ENCODE data around the gene FAM151A. TPM values are rescaled to one million over a fixed set of nuclear protein-coding genes. Genes with fewer than 3 reads are reported as not detected.

FAM151A gene
- total and polyA plus RNA-seq, 2 of the 13 experiments (the other 11 are each of a cell fraction or from before 2014, with no cell fraction given): 0.29 to 3.6 TPM

- ATAC-seq: no peak
Observed at GRCh38 chr1:54595956-54596498, 27.3 kb downstream of the FAM151A start.

GRCh38 chr1:54594463-54594862, 28.9 kb downstream of the FAM151A start:
- no peaks in the 10 kb centered on the region; a peak in 1 of 5 replicates for H3K36me3 ChIP-seq (replicated peaks in 1 of 2; ENCODE audit: control insufficient read depth in 1 of 2, insufficient read depth in 2 of 2, low read length in 2 of 2)
- no peak for DNase-seq (ENCODE audit: low spot score)
- H3K4me1 ChIP-seq (ENCODE audit: insufficient read depth, low read length): peaks cover 21% of the 10 kb centered on the region
- no peak overlapping the region for H3K27ac ChIP-seq (ENCODE audit: extremely low read length, insufficient read depth, low read length)
- H3K9ac ChIP-seq (ENCODE audit: insufficient read depth, low read depth, low read length): no peak overlapping the region
- ATAC-seq: no peak
- TF ChIP-seq SAFB2 (CRISPR knock-in tag; IDR thresholded peaks at IDR 0.05; ENCODE audit: borderline replicate concordance, low read depth) (no peak), TBP (CRISPR knock-in tag; IDR thresholded peaks at IDR 0.05) (no peak), GMEB1 (CRISPR knock-in tag; IDR thresholded peaks at IDR 0.05; ENCODE audit: borderline replicate concordance) (no peak)
- FAIRE-seq: no peak
- no peaks in the 10 kb centered on the region for H3K9me3 ChIP-seq (ENCODE audit: low read length)
- 93% methylated on average over 2 of the region's 16 CpGs for WGBS (ENCODE audit: low lambda C conversion rate)
- ChIA-PET POLR2A (no interaction called here), CTCF (ENCODE audit: low intra/inter-chr PET ratio, low total read pairs) (no interaction called here)
- H3K4me3 ChIP-seq (replicated peaks in 1 of 3; ENCODE audit: insufficient read depth in 1 of 3, low read depth in 2 of 3, low read length in 3 of 3): no peak overlapping the region
- in situ Hi-C loops (cut with HindIII; ENCODE audit: extremely low pct_ligation_motif_present, low pct_unique_long_range_greater_than_20kb) (no loop called here), intact Hi-C loops (cut with micrococcal nuclease; ENCODE audit: unreplicated experiment) (no loop called here)
- BruUV-seq (replicated peaks): no TSS peak
- H3K27me3 ChIP-seq (ENCODE audit: control insufficient read depth in 1 of 2, insufficient read depth in 2 of 2, low read length in 2 of 2): no peaks in the 10 kb centered on the region
- H2AFZ ChIP-seq (ENCODE audit: low read length): no peak overlapping the region
- no peaks in the 10 kb centered on the region for H4K20me1 ChIP-seq (ENCODE audit: insufficient read depth, low read length)
- H3K4me2 ChIP-seq (ENCODE audit: low read depth, low read length): no peak overlapping the region
- no peaks in the 10 kb centered on the region for H3K79me2 ChIP-seq (ENCODE audit: insufficient read depth, low read length)

More at GRCh38 chr1:54595956-54596498, 27.3 kb downstream of the FAM151A start:
- H4K20me1 ChIP-seq (ENCODE audit: insufficient read depth, low read length): no peaks in the 10 kb centered on the region
- no peaks in the 10 kb centered on the region; a peak in 1 of 5 replicates for H3K36me3 ChIP-seq (replicated peaks in 1 of 2; ENCODE audit: control insufficient read depth in 1 of 2, insufficient read depth in 2 of 2, low read length in 2 of 2)
- intact Hi-C loops (cut with micrococcal nuclease; ENCODE audit: unreplicated experiment): no loop called here
- no peaks in the 10 kb centered on the region for H3K9me3 ChIP-seq (ENCODE audit: low read length)
- no peaks in the 10 kb centered on the region for H3K79me2 ChIP-seq (ENCODE audit: insufficient read depth, low read length)
- POLR2A ChIA-PET: no interaction called here
- BruUV-seq (replicated peaks): no TSS peak
- TF ChIP-seq ZNF691 (CRISPR knock-in tag; IDR thresholded peaks at IDR 0.05; ENCODE audit: borderline replicate concordance, low read depth) (no peak), CCDC6 (CRISPR knock-in tag; IDR thresholded peaks at IDR 0.05) (no peak), MYPOP (CRISPR knock-in tag; IDR thresholded peaks at IDR 0.05) (no peak)
- CTCF ChIA-PET (ENCODE audit: low intra/inter-chr PET ratio, low total read pairs): no interaction called here
- H3K27me3 ChIP-seq (ENCODE audit: control insufficient read depth in 1 of 2, insufficient read depth in 2 of 2, low read length in 2 of 2): no peaks in the 10 kb centered on the region
- no peak overlapping the region for H2AFZ ChIP-seq (ENCODE audit: low read length)
- no peak for FAIRE-seq
- in situ Hi-C loops (cut with HindIII; ENCODE audit: extremely low pct_ligation_motif_present, low pct_unique_long_range_greater_than_20kb): no loop called here
- H3K27ac ChIP-seq (ENCODE audit: extremely low read length, insufficient read depth, low read length): no peak overlapping the region
- H3K4me2 ChIP-seq (ENCODE audit: low read depth, low read length): no peak overlapping the region
- no peak for DNase-seq (ENCODE audit: low spot score)
- H3K4me1 ChIP-seq (ENCODE audit: insufficient read depth, low read length): peaks cover 17% of the 10 kb centered on the region
- H3K4me3 ChIP-seq (replicated peaks in 1 of 3; ENCODE audit: insufficient read depth in 1 of 3, low read depth in 2 of 3, low read length in 3 of 3): no peak overlapping the region
- WGBS (ENCODE audit: low lambda C conversion rate): 97% methylated on average over 3 of the region's 3 CpGs
- H3K9ac ChIP-seq (ENCODE audit: insufficient read depth, low read depth, low read length): no peak overlapping the region

Measured in HepG2 (cell line).